ENCODE results near the gene SLC25A20.
"Not testable (repeated sequence)": the region's sequence is repeated elsewhere in the genome, so short reads cannot be mapped to it uniquely, and the experiment has no call there.

Gene SLC25A20

DNA sequence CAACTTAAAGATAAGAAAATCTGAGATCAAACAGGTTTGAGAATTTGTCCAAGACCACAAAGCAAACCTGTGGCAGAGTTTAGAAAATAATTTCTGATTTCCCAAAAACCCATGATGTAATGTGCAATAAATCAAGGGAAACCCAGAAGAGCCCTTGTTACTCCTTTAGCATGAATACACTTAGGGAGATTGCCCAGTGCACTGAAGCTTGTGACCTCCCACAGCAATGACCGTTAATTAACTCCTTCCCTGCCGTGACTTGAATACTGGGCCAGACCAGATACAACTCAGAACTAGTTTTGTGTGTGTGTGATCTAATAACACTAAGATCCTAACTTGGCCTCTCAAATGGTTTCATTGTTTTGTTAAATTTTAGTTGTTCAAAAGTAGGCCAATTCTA is 53.5 kb downstream of the SLC25A20 start:
- DNase-seq: no peak

DNA sequence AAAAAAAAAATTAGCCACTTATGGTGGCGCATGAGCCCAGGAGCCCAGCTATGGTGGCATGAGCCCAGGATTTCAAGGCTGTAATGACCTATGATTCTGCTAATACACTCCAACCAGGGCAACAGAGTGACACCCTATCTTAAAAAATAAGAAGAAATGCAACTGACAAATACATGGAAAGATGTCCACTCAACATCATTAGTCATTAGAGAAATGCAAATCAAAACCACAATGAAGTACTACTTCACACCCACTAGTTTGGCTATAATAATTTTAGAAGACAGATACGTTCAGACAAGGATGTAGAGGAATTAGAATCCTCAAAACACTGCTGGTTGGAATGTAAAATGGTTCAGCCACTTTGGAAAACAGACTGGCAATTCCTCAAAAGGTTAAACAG is 61.5 kb downstream of the SLC25A20 start:
- DNase-seq: no peak

DNA sequence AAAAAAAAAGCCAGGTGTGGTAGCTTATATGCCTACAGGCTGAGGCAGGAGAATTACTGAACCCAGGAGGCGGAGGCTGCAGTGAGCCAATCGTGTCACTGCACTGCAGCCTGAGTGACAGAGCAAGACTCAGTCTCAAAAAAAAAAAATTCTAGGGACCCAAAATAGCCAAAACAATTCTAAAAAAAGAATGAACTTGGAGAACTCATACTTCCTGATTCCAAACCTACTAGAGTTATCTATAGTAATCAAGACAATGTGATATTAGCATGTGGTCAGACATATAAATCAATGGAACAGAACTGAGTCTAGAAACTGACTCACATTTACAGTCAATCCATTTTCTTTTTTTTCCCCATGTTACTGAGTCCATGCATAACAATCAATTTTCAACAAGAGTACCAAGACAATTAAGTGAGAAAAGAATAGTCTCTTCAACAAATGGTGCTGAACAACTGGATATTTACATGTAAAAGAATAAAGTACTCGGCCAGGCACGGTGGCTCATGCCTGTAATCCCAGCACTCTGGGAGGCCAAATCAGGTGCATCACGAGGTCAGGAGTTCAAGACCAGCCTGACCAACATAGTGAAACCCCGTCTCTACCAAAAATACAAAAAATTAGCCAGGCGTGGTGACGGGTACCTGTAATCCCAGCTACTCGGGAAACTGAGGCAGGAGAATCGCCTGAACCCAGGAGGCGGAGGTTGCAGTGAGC is 62.9 kb downstream of the SLC25A20 start:
- no peak for DNase-seq

DNA sequence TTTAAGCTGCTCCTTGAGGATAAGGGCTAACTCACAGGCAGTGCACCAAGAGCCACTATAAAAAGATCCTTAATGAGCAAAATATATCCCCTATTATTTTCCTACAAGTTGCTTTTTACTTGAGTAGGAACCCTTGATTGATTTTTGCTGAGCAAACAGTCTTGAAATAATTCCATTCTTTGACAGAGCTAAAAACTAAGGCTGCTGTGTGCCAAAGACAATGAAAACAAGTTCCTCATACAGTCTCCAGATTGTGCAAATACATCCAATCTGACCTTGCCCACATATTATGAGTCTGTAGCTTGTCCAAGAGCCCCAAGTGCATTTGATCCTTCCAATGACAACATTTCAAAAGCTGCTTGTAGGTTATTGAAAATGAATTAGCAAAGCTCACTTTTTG is 66.0 kb downstream of the SLC25A20 start:
- DNase-seq: no peak

DNA sequence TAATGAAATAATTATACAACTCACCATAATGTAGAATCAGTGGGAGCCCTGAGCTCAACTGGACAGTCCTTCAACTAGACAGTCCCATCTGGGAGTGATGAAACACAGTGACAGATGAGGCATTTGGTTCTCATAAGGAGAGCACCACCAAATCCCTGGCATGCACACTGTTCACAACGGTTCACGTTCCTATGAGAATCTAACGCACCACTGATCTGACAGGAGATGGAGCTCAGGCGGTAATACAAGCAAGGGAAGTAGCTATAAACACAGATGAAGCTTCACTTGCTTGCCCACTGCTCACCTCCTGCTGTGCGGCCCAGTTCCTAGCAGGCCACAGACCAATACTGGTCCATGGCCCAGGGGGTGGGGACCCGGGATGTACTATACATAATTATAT is 68.0 kb downstream of the SLC25A20 start:
- DNase-seq: no peak

DNA sequence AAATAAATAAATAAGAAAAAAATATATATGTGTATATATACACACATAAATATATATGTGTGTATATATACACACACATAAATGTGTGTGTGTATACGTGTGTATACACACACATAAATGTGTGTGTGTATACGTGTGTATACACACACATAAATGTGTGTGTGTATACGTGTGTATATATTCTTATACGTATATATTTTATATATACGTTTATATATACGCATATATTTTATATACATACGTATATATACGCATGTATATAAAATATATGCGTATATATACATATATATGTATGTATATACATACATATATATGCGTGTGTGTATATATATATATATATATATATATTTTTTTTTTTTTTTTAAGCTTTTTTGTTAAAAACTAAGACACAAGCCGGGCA is 69.2 kb downstream of the SLC25A20 start:
- DNase-seq: not testable (repeated sequence)

DNA sequence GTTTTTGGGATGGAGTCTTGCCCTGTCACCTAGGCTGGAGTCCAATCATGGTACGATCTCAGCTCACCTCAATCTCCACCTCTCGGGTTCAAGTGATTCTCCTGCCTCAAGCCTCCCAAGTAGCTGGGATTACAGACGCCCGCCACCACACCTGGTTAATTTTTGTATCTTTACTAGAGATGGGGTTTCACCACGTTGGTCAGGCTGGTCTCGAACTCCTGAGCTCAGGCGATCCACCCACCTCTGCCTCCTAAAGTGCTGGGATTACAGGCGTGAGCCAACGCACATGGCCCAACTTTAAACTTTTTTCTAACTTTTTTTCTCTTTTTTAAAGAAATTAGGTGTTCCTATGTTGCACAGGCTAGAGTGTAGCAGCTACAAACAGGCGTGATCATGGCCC is 70.8 kb downstream of the SLC25A20 start:
- not testable (repeated sequence) for DNase-seq

DNA sequence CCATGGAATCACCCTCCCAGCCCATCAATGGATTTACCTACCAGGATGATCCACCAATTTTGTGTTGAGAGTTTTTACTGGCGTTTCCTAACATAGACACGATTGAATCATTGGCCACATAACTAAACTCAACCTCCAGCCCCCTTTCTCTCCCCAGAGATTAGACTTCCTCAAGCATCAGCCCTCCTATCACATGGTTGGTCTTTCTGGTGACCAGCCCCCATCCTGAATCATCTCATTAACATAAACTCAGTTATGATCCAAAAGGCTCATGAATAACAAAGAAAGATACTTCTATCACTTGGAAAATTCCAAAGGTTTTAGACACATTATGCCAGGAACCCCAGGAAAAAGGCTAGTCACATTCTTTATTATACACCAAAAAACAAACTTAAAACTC is 72.2 kb downstream of the SLC25A20 start:
- no peak for DNase-seq

DNA sequence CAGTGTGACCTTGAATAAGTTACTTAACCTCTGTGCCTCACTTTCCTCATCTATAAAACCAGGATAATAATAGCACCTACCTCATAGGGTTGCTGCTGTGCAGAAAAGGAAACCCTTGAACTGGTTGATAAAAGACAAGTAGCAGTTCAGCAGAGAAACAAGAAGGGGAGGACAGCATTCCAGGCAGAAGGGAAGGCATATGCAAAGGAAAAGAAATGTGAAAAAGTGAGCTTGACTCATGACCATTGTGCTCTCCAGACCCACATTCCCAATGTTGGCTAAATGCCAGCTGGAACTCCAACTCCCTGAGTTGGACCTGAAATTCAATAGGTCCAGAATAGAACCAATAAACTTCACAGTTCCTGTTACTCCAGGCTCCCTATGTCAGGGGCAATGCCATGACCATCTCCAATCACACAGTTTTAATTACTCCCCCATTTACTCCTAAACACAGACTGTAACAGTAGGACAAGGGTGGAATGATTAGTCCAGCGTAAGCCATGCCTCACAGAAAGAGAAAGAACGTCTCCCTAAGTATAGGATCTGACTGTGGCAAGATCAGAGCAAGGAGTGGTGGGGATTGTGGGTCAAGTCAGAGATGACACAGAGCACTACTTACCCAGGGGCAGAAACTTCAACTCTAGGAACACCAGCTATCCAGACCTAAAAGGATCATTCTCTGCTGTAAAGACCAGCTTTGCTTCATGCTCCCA is 77.9 kb downstream of the SLC25A20 start:
- DNase-seq: no peak

DNA sequence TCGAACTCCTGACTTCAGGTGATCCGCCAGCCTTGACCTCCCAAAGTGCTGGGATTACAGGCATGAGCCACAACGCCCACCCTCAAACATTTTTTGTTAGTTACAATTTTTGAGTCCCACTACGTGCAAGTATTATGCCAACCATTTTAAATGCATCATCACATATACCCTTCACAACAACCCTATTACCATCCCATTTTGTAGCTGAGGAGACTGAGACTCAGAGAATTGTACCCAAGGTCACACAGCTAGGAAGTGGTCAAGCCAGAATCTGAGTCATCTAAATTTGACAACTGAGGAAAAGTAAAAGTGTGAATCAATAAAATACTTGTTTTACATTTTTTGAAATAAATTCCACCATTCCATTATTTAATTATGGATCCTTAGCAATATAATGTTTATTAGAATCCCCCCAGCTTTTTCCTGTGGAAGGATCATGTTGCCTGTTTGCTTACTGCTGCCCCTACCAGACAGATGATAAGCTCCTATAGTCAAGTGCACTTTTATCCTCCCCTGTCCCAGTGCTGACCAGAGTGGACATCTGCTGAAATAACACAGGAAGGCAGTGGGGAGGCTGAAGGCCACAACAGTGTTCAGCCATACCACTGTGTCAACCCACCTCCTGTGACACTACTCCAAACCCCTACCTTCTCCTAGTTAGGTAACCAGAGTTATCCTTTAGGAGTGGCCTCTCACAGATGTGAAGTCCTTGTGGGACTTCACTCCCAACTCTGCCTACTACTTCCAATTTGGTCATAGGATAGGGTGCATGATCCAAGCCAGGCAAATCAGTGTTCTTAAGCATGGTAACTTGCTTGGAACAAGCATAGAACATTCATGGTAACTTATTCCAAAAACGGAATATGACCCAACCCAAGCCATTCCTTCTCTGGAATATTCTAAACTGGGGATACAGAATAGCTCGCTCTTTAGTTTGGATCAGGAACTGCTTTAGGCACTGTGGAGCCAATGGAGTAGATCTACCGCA is 79.2 kb downstream of the SLC25A20 start:
- DNase-seq: no peak

DNA sequence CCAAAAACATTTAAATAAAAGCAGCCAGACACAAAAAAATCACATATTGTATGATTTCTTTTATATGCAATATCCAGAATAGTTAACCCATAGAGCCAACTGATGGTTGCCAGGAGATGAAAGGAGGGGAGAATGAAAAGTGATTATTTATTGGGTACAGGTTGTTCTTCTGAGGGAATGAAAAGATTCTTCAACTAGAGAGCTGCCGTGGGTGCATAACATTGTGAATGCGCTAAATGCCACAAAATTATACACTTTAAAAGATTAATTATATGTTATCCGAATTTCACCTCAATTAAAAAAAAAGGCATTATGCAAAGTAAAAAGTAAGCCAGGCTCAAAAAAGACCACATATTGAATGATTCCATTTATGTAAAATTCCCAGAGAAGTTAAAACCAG is 87.2 kb downstream of the SLC25A20 start:
- DNase-seq: no peak
